SK-N-SH (cell line): ENCODE results near the gene SLC7A8. TPM values are rescaled to one million over a fixed set of nuclear protein-coding genes. Genes with fewer than 3 reads are reported as not detected.

ENCODE experiments used
- CTCF ChIA-PET: fragments of 300-600, 350-600 bp; formaldehyde crosslinking; extraction: SDS; loops from one replicate; lab custom pipeline; 2021; lab: Yijun Ruan, JAX
- POLR2A ChIA-PET: fragments of 350-600 bp; sonication (Branson Sonifier 250); formaldehyde crosslinking; extraction: SDS; loops from one replicate; lab custom pipeline; 2020; ENCODE audit warnings: antibody characterized with exemption, inconsistent platforms; lab: Yijun Ruan, JAX
- DNase-seq: peaks from one replicate; pipeline ENCODE4 v3.0.0; 2012
- H2AFZ ChIP-seq: fragments of 200-600 bp; sonication (generic); 2 replicates; pipeline ENCODE4 v1.8.1; 2016; ENCODE audit warnings: antibody characterized with exemption, mild to moderate bottlenecking, low read depth
- H3F3A ChIP-seq: fragments of 200-600 bp; sonication (generic); replicated peaks from 2 replicates; pipeline ENCODE3; 2016; ENCODE audit warnings: antibody characterized with exemption, mild to moderate bottlenecking; ENCODE audit not compliant: insufficient read depth
- H3K27ac ChIP-seq, 2 experiments: fragments of 200-500 bp in 1 of 2; fragments of 200-600 bp in 1 of 2; sonication (Bioruptor generic) in 1 of 2; sonication (generic), shearing (Covaris generic) in 1 of 2; 2 replicates each; pipeline versions ENCODE4 v1.5.1 to v1.6.1; 2014 to 2016; ENCODE audit warnings: low read depth in 2 of 2, inconsistent platforms in 1 of 2, low read length in 1 of 2, mild to moderate bottlenecking in 1 of 2, mixed read lengths in 1 of 2
- H3K27me3 ChIP-seq: fragments of 200-600 bp; sonication (generic), shearing (Covaris generic); 2 replicates; pipeline ENCODE4 v1.6.1; 2016; ENCODE audit warnings: mixed run types; ENCODE audit not compliant: insufficient read depth
- H3K36me3 ChIP-seq, 2 experiments: fragments of 200-500 bp in 1 of 2; fragments of 200-600 bp in 1 of 2; sonication (Bioruptor generic) in 1 of 2; sonication (generic) in 1 of 2; replicated peaks in 1 of 2; 2 replicates each; pipeline versions ENCODE3 to v1.5.1; 2014 to 2016; ENCODE audit warnings: low read length in 1 of 2, mild to moderate bottlenecking in 1 of 2; ENCODE audit not compliant: insufficient read depth in 2 of 2, control insufficient read depth in 1 of 2
- H3K4me1 ChIP-seq, 2 experiments: fragments of 200-500 bp in 1 of 2; fragments of 200-600 bp in 1 of 2; sonication (Bioruptor generic) in 1 of 2; sonication (generic), shearing (Covaris generic) in 1 of 2; 2 replicates each; pipeline versions ENCODE4 v1.5.1 to v1.6.1; 2014 to 2016; ENCODE audit warnings: low read depth in 1 of 2, low read length in 1 of 2, mixed run types in 1 of 2; ENCODE audit not compliant: insufficient read depth in 2 of 2, control insufficient read depth in 1 of 2
- H3K4me2 ChIP-seq: fragments of 200-600 bp; sonication (generic), shearing (Covaris generic); 2 replicates; pipeline ENCODE4 v1.6.1; 2017; ENCODE audit warnings: mixed run types
- H3K4me3 ChIP-seq, 2 experiments: fragments of 200-500 bp in 1 of 2; fragments of 200-600 bp in 1 of 2; sonication (Bioruptor generic) in 1 of 2; sonication (generic), shearing (Covaris generic) in 1 of 2; 2 replicates each; pipeline versions ENCODE4 v1.5.1 to v1.8.1; 2014 to 2016; ENCODE audit warnings: low read depth in 2 of 2, inconsistent platforms in 1 of 2, low read length in 1 of 2, mild to moderate bottlenecking in 1 of 2, mixed read lengths in 1 of 2, moderate library complexity in 1 of 2
- H3K79me2 ChIP-seq: fragments of 200-600 bp; sonication (generic); 2 replicates; pipeline ENCODE4 v1.8.1; 2017; ENCODE audit warnings: mild to moderate bottlenecking; ENCODE audit not compliant: insufficient read depth
- H3K9ac ChIP-seq: fragments of 200-600 bp; sonication (generic); 2 replicates; pipeline ENCODE4 v1.6.1; 2017; ENCODE audit warnings: mixed run types
- H3K9me2 ChIP-seq: fragments of 200-600 bp; sonication (generic); 2 replicates; pipeline ENCODE4 v1.6.1; 2017; ENCODE audit warnings: mixed run types
- H3K9me3 ChIP-seq: fragments of 200-600 bp; sonication (generic); 2 replicates; pipeline ENCODE4 v1.6.1; 2017; ENCODE audit warnings: mixed run types, mild to moderate bottlenecking, moderate library complexity
- H4K20me1 ChIP-seq: fragments of 200-600 bp; sonication (generic); 2 replicates; pipeline ENCODE4 v1.6.1; 2017; ENCODE audit warnings: mild to moderate bottlenecking, mixed run types; ENCODE audit not compliant: insufficient read depth
- CHD2 ChIP-seq: fragments of 150-350 bp; IDR thresholded peaks from 2 replicates; pipeline ENCODE4 v1.6.1; 2018; ENCODE audit warnings: low read length; ENCODE audit not compliant: partially characterized antibody
- EZH2phosphoT487 ChIP-seq: fragments of 200-600 bp; sonication (generic); IDR thresholded peaks from 2 replicates; pipeline ENCODE4 v1.6.1; 2017; ENCODE audit warnings: low read depth, mixed run types, mild to moderate bottlenecking, antibody characterized with exemption, moderate library complexity, borderline replicate concordance
- FOSL2 ChIP-seq: IDR thresholded peaks from 2 replicates; pipeline ENCODE4 v1.4.0; 2012; ENCODE audit warnings: low read depth, mild to moderate bottlenecking, moderate library complexity, borderline replicate concordance
- FOXJ3 ChIP-seq: sonication (generic); formaldehyde crosslinking; IDR thresholded peaks from 2 replicates; pipeline ENCODE4 v1.5.1; 2020; ENCODE audit warnings: mild to moderate bottlenecking, missing genetic modification reagents
- GABPA ChIP-seq: IDR thresholded peaks from 2 replicates; pipeline ENCODE4 v1.4.0; 2012; ENCODE audit warnings: low read depth, mild to moderate bottlenecking
- NFIC ChIP-seq: IDR thresholded peaks from 2 replicates; pipeline ENCODE4 v1.4.0; 2012; ENCODE audit warnings: borderline replicate concordance
- NRF1 ChIP-seq: IDR thresholded peaks from 2 replicates; pipeline ENCODE4 v1.6.1; 2012; ENCODE audit warnings: low read depth, mild to moderate bottlenecking, low read length
- RAD21 ChIP-seq: IDR thresholded peaks from 2 replicates; pipeline ENCODE4 v1.6.1; 2012; ENCODE audit warnings: mild to moderate bottlenecking, low read length
- RCOR1 ChIP-seq: fragments of 150-350 bp; IDR thresholded peaks from 2 replicates; pipeline ENCODE4 v1.6.1; 2017; ENCODE audit warnings: antibody characterized with exemption, low read length
- RFX5 ChIP-seq: IDR thresholded peaks from 2 replicates; pipeline ENCODE4 v1.6.1; 2012; ENCODE audit warnings: mild to moderate bottlenecking, improper control_type of control experiment, low read length
- RXRA ChIP-seq: IDR thresholded peaks from 2 replicates; pipeline ENCODE4 v1.4.0; 2012; ENCODE audit warnings: low read depth, mild to moderate bottlenecking, borderline replicate concordance
- TAF1 ChIP-seq: IDR thresholded peaks from 2 replicates; pipeline ENCODE4 v1.6.1; 2012; ENCODE audit warnings: low read depth, mild to moderate bottlenecking, low read length, moderate library complexity, borderline replicate concordance
- TCF12 ChIP-seq: IDR thresholded peaks from 2 replicates; pipeline ENCODE4 v1.4.0; 2012
- WGBS: methylation state at CpG from one replicate; pipeline ENCODE4 v1.1.6; 2017; ENCODE audit warnings: low lambda C conversion rate; 5-methylcytosine and 5-hydroxymethylcytosine counted together
- polyA plus RNA-seq, 3 experiments: library from polyadenylated mRNA; depleted of rRNA; stranded (reverse); fragments of >200 nt; gene quantifications; 2 replicates each; pipeline ENCODE4 v1.2.3, GENCODE V29; 2012
- TF ChIP-seq, protein P1 (sequence below): IDR thresholded peaks from 2 replicates; pipeline ENCODE4; 2012
- TF ChIP-seq, protein P2 (sequence below): IDR thresholded peaks from 2 replicates; pipeline ENCODE4 v1.4.0; 2012; ENCODE audit warnings: low read depth, borderline replicate concordance
- TF ChIP-seq, protein P3 (sequence below): fragments of 150-350 bp; IDR thresholded peaks from 2 replicates; pipeline ENCODE4 v1.6.1; 2016; ENCODE audit warnings: mild to moderate bottlenecking, low read depth, low read length
- TF ChIP-seq, protein P4 (sequence below): IDR thresholded peaks from 2 replicates; pipeline ENCODE4 v1.4.0; 2012; ENCODE audit warnings: low read depth, borderline replicate concordance
- TF ChIP-seq, protein P5 (sequence below): fragments of 150-350 bp; IDR thresholded peaks from 2 replicates; pipeline ENCODE4 v1.6.1; 2017; ENCODE audit warnings: antibody characterized with exemption, low read length, low read depth, borderline replicate concordance

The SLC7A8 gene
- polyA plus RNA-seq, 1 of the 3 experiments (the other 2 are of a cell fraction) = 1.4 TPM

DNA sequence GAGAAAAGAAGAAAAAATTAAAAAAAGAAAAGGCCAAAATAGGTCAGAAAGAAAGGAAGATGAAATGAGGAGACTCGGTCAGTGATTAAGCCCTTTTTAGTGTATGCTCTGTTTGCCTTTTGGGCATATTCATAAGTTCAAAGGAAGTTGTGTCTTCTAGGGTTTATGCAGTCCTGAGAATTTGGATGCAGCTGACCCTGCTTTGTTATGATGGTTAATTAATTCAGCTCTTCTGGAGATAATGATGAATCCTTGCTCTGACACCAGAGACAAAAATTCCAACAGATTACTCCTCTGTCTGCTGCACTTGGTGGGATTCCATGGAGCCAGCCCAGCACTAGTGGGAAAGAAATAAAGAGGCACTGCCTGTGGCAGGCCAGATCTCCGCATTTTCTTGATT is 4.5 kb upstream of the SLC7A8 start:
- Histone ChIP-seq H4K20me1 (no peaks in the 10 kb centered on the region), H3K36me3 (no peaks in the 10 kb centered on the region), H3K9ac (no peak overlapping the region), H3F3A (no peaks in the 10 kb centered on the region), H3K4me1 (peaks cover 0 to 2% of the 10 kb centered on the region in 2 experiments; a peak in 1 of 4 replicates), H3K4me3 (no peak overlapping the region)
- WGBS = 20% methylated on average over 2 of the region's 2 CpGs
- POLR2A ChIA-PET = no interaction called here
- TF ChIP-seq, protein P1, sequence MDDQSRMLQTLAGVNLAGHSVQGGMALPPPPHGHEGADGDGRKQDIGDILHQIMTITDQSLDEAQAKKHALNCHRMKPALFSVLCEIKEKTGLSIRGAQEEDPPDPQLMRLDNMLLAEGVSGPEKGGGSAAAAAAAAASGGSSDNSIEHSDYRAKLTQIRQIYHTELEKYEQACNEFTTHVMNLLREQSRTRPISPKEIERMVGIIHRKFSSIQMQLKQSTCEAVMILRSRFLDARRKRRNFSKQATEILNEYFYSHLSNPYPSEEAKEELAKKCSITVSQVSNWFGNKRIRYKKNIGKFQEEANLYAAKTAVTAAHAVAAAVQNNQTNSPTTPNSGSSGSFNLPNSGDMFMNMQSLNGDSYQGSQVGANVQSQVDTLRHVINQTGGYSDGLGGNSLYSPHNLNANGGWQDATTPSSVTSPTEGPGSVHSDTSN = no peak
- TF ChIP-seq GABPA (no peak), RXRA (no peak), RAD21 (no peak), TAF1 (no peak), NFIC (no peak), RCOR1 (no peak), CHD2 (no peak), RFX5 (no peak), FOSL2 (no peak), FOXJ3 (no peak), TCF12 (no peak), EZH2phosphoT487 (no peak), NRF1 (no peak)
- TF ChIP-seq, protein P2, sequence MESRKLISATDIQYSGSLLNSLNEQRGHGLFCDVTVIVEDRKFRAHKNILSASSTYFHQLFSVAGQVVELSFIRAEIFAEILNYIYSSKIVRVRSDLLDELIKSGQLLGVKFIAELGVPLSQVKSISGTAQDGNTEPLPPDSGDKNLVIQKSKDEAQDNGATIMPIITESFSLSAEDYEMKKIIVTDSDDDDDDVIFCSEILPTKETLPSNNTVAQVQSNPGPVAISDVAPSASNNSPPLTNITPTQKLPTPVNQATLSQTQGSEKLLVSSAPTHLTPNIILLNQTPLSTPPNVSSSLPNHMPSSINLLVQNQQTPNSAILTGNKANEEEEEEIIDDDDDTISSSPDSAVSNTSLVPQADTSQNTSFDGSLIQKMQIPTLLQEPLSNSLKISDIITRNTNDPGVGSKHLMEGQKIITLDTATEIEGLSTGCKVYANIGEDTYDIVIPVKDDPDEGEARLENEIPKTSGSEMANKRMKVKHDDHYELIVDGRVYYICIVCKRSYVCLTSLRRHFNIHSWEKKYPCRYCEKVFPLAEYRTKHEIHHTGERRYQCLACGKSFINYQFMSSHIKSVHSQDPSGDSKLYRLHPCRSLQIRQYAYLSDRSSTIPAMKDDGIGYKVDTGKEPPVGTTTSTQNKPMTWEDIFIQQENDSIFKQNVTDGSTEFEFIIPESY = no peak
- TF ChIP-seq, protein P3, sequence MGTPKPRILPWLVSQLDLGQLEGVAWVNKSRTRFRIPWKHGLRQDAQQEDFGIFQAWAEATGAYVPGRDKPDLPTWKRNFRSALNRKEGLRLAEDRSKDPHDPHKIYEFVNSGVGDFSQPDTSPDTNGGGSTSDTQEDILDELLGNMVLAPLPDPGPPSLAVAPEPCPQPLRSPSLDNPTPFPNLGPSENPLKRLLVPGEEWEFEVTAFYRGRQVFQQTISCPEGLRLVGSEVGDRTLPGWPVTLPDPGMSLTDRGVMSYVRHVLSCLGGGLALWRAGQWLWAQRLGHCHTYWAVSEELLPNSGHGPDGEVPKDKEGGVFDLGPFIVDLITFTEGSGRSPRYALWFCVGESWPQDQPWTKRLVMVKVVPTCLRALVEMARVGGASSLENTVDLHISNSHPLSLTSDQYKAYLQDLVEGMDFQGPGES = no peak
- TF ChIP-seq, protein P4, sequence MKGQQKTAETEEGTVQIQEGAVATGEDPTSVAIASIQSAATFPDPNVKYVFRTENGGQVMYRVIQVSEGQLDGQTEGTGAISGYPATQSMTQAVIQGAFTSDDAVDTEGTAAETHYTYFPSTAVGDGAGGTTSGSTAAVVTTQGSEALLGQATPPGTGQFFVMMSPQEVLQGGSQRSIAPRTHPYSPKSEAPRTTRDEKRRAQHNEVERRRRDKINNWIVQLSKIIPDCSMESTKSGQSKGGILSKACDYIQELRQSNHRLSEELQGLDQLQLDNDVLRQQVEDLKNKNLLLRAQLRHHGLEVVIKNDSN = no peak
- TF ChIP-seq, protein P5, sequence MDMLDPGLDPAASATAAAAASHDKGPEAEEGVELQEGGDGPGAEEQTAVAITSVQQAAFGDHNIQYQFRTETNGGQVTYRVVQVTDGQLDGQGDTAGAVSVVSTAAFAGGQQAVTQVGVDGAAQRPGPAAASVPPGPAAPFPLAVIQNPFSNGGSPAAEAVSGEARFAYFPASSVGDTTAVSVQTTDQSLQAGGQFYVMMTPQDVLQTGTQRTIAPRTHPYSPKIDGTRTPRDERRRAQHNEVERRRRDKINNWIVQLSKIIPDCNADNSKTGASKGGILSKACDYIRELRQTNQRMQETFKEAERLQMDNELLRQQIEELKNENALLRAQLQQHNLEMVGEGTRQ = no peak
- TF ChIP-seq, all 33 proteins: peak for 0
- CTCF ChIA-PET = interaction anchor here (0.7 to 16.8 kb wide), 23 partner anchors 11 to 632 kb away, joined by 3 to 495 read pairs (median 5); partner anchors contain the start of genes C14orf119 and CEBPE
- H3K79me2 ChIP-seq = no peaks in the 10 kb centered on the region
- DNase-seq = no peak
- peaks cover 15% of the 10 kb centered on the region; the same call in 1 of the 2 replicates for H3K27me3 ChIP-seq
- no peak overlapping the region for H3K4me2 ChIP-seq
- no peaks in the 10 kb centered on the region for H3K9me2 ChIP-seq
- H3K9me3 ChIP-seq = no peaks in the 10 kb centered on the region
- H3K27ac ChIP-seq = no peak overlapping the region
- H2AFZ ChIP-seq = no peak overlapping the region
